Trophoblast cell (in vitro differentiated cells and primary cell): ENCODE measurements around the gene EPAS1.

Experiments used
- DNase-seq, 2 donors: peaks; one replicate each; pipeline ENCODE4 v3.0.0-alpha.2; 2016
- H2AFZ ChIP-seq: 2 replicates; pipeline ENCODE4 v1.6.1; 2013; ENCODE audit warnings: low read length, moderate library complexity, mild to moderate bottlenecking; ENCODE audit not compliant: insufficient read depth, poor library complexity
- H2AK5ac ChIP-seq: 2 replicates; pipeline ENCODE4 v1.6.1; 2013; ENCODE audit warnings: mild to moderate bottlenecking, low read length
- H2BK120ac ChIP-seq: 2 replicates; pipeline ENCODE4 v1.6.1; 2013; ENCODE audit warnings: low read length, mild to moderate bottlenecking, moderate library complexity; ENCODE audit not compliant: insufficient read depth, poor library complexity
- H2BK12ac ChIP-seq: 2 replicates; pipeline ENCODE4 v1.6.1; 2013; ENCODE audit warnings: mild to moderate bottlenecking, low read length, moderate library complexity
- H2BK5ac ChIP-seq: 2 replicates; pipeline ENCODE4 v1.6.1; 2013; ENCODE audit warnings: low read length, low read depth, moderate library complexity, mild to moderate bottlenecking; ENCODE audit not compliant: poor library complexity
- H3K14ac ChIP-seq: 2 replicates; pipeline ENCODE4 v1.6.1; 2013; ENCODE audit warnings: mild to moderate bottlenecking, low read length
- H3K18ac ChIP-seq: 2 replicates; pipeline ENCODE4 v1.6.1; 2013; ENCODE audit warnings: mild to moderate bottlenecking, low read length
- H3K23ac ChIP-seq: 2 replicates; pipeline ENCODE4 v1.6.1; 2013; ENCODE audit warnings: low read length
- H3K27ac ChIP-seq: 2 replicates; pipeline ENCODE4 v1.5.1; 2013; ENCODE audit warnings: low read depth, mild to moderate bottlenecking, inconsistent platforms, low read length, moderate library complexity
- H3K27me3 ChIP-seq: 2 replicates; pipeline ENCODE4 v1.6.1; 2013; ENCODE audit warnings: inconsistent platforms, mild to moderate bottlenecking, low read length, moderate library complexity; ENCODE audit not compliant: insufficient read depth
- H3K36me3 ChIP-seq, 2 experiments: 1 replicate in 1 of 2; 2 replicates in 1 of 2; pipeline ENCODE4 v1.6.1; 2013; ENCODE audit warnings: low read length in 2 of 2, mild to moderate bottlenecking in 2 of 2, moderate library complexity in 1 of 2; ENCODE audit not compliant: insufficient read depth in 2 of 2, control insufficient read depth in 1 of 2
- H3K4ac ChIP-seq: 2 replicates; pipeline ENCODE4 v1.6.1; 2013; ENCODE audit warnings: low read depth, mild to moderate bottlenecking, low read length, moderate library complexity
- H3K4me1 ChIP-seq, 2 experiments: 1 replicate in 1 of 2; 2 replicates in 1 of 2; pipeline ENCODE4 v1.6.1; 2013; ENCODE audit warnings: low read length in 2 of 2, mild to moderate bottlenecking in 2 of 2, moderate library complexity in 1 of 2; ENCODE audit not compliant: insufficient read depth in 2 of 2, control insufficient read depth in 1 of 2
- H3K4me2 ChIP-seq: 2 replicates; pipeline ENCODE4 v1.6.1; 2013; ENCODE audit warnings: inconsistent platforms, mild to moderate bottlenecking, low read length, moderate library complexity
- H3K4me3 ChIP-seq: 2 replicates; pipeline ENCODE4 v1.5.1; 2013; ENCODE audit warnings: mild to moderate bottlenecking, low read depth, low read length, inconsistent platforms
- H3K79me1 ChIP-seq: one replicate; pipeline ENCODE4 v1.6.1; 2013; ENCODE audit warnings: low read length
- H3K79me2 ChIP-seq: 2 replicates; pipeline ENCODE4 v1.6.1; 2013; ENCODE audit warnings: low read length, mild to moderate bottlenecking; ENCODE audit not compliant: control insufficient read depth, insufficient read depth, poor library complexity
- H3K9ac ChIP-seq: 2 replicates; pipeline ENCODE4 v1.6.1; 2013; ENCODE audit warnings: mild to moderate bottlenecking, low read length
- H3K9me3 ChIP-seq: 2 replicates; pipeline ENCODE4 v1.6.1; 2013; ENCODE audit warnings: low read depth, mild to moderate bottlenecking, control low read depth, inconsistent platforms, low read length; ENCODE audit not compliant: insufficient read depth
- H4K12ac ChIP-seq: 2 replicates; pipeline ENCODE4 v1.6.1; 2013; ENCODE audit warnings: low read depth, mild to moderate bottlenecking, low read length, moderate library complexity
- H4K8ac ChIP-seq: 2 replicates; pipeline ENCODE4 v1.6.1; 2013; ENCODE audit warnings: low read depth, mild to moderate bottlenecking, low read length, moderate library complexity
- H4K91ac ChIP-seq: one replicate; pipeline ENCODE4 v1.6.1; 2013; ENCODE audit warnings: low read depth, mild to moderate bottlenecking, low read length, moderate library complexity
- WGBS: extraction: QIAGEN DNeasy Blood & Tissue Kit; methylation state at CpG from one replicate; pipeline ENCODE4 v1.1.7; 2013; ENCODE audit warnings: missing lambda C conversion rate; ENCODE audit not compliant: insufficient read length, insufficient coverage; ENCODE audit errors: extremely low coverage; 5-methylcytosine and 5-hydroxymethylcytosine counted together

EPAS1 gene

DNA sequence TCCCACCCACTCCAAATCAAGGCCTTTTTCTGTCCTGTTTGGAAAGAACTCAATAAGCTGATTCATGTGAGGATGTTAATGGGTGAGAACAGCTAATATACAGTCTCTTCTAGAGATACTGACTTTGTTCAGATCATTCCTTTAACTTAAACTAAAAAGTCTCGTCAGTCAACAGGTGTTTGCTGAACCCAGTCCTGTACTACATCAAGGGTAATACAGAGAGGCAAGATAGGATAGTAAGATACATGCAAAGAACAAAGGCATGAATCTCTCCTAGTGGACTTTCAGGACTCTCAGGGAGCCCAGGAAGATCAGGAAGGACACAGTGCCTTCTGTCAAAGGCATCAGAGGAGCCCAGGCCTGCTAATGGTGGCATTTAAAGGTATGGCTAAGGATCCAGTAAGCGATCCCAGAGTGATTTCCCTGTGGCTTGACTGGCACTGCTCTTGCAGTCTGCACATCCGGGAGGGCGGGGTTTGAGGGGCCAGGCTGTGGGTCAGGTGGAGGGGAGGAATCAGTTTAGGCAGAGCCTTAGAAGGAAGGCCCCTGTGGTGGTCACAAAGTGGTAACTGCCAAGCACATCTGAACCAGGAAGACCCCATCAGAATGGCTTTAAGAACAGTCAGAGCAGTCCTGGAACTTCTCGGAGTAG is 54.0 kb downstream of the EPAS1 start:
- H3K36me3 ChIP-seq: peaks cover 63 to 84% of the 10 kb centered on the region in 2 experiments
- no peak overlapping the region for H2BK5ac ChIP-seq
- no peak overlapping the region for H3K27ac ChIP-seq
- no peak overlapping the region for H3K23ac ChIP-seq
- no peak overlapping the region for H4K12ac ChIP-seq
- H3K4me3 ChIP-seq: no peak overlapping the region
- H3K9ac ChIP-seq: peak overlapping the region; percentile 17
- no peak overlapping the region for H2BK120ac ChIP-seq
- H4K91ac ChIP-seq: no peak overlapping the region
- H3K27me3 ChIP-seq: no peaks in the 10 kb centered on the region
- no peak overlapping the region for H3K4me2 ChIP-seq
- peaks cover 4% of the 10 kb centered on the region for H3K79me2 ChIP-seq
- no peak for DNase-seq
- H3K18ac ChIP-seq: no peak overlapping the region
- H3K9me3 ChIP-seq: no peaks in the 10 kb centered on the region
- no peak overlapping the region for H3K14ac ChIP-seq
- H2AFZ ChIP-seq: no peak overlapping the region
- H3K79me1 ChIP-seq: no peaks in the 10 kb centered on the region
- no peak overlapping the region for H3K4ac ChIP-seq
- no CpG with 5 or more reads among the region's 5 CpGs for WGBS
- H4K8ac ChIP-seq: no peak overlapping the region
- peaks cover 0 to 3% of the 10 kb centered on the region in 2 experiments for H3K4me1 ChIP-seq
- no peak overlapping the region for H2AK5ac ChIP-seq
- no peak overlapping the region for H2BK12ac ChIP-seq

DNA sequence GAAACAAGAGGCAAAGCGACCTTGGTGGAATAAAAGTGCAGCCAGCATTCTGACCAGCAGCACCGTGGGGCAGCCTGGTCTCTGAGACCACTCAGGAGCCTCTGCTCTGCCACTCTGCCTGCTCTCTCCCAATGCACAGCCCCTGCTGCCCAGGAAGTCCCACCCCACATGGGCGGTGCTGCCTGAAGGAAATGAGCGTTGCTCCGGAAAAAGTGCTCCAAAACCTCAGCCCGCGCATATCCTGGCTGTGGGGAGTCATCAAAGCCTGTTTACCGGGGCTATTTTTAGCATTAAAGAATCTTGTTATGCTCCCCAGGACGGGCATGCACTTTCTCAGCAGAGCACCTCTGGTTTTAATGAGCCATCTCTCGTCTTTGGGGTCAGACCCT is 54.5 kb downstream of the EPAS1 start:
- H4K8ac ChIP-seq: no peak overlapping the region
- H3K36me3 ChIP-seq: peaks cover 61 to 84% of the 10 kb centered on the region in 2 experiments
- no peaks in the 10 kb centered on the region for H3K79me1 ChIP-seq
- no peak overlapping the region for H3K18ac ChIP-seq
- no peak for DNase-seq
- H3K4me3 ChIP-seq: no peak overlapping the region
- H3K9ac ChIP-seq: no peak overlapping the region
- no peak overlapping the region for H3K14ac ChIP-seq
- H3K27me3 ChIP-seq: no peaks in the 10 kb centered on the region
- no peak overlapping the region for H4K91ac ChIP-seq
- H3K9me3 ChIP-seq: no peaks in the 10 kb centered on the region
- H2BK120ac ChIP-seq: no peak overlapping the region
- no peaks in the 10 kb centered on the region for H3K4me1 ChIP-seq
- no peak overlapping the region for H2BK5ac ChIP-seq
- no peak overlapping the region for H3K23ac ChIP-seq
- H3K4me2 ChIP-seq: no peak overlapping the region
- H2AFZ ChIP-seq: no peak overlapping the region
- peaks cover 4% of the 10 kb centered on the region for H3K79me2 ChIP-seq
- peak overlapping the region; percentile 6 for H3K4ac ChIP-seq
- no peak overlapping the region for H3K27ac ChIP-seq
- no CpG with 5 or more reads among the region's 10 CpGs for whole genome bisulfite sequencing
- no peak overlapping the region for H2AK5ac ChIP-seq
- H2BK12ac ChIP-seq: no peak overlapping the region
- no peak overlapping the region for H4K12ac ChIP-seq

GRCh38 chr2:46352621-46353020 is 55.4 kb downstream of the EPAS1 start:
- no peak overlapping the region for H3K4me2 ChIP-seq
- H3K4ac ChIP-seq: no peak overlapping the region
- no peak overlapping the region for H4K91ac ChIP-seq
- no peak for DNase-seq
- H3K9ac ChIP-seq: no peak overlapping the region
- H3K27ac ChIP-seq: no peak overlapping the region
- no peak overlapping the region for H3K18ac ChIP-seq
- no peaks in the 10 kb centered on the region for H3K27me3 ChIP-seq
- no peak overlapping the region for H3K14ac ChIP-seq
- no peak overlapping the region for H2BK12ac ChIP-seq
- no peaks in the 10 kb centered on the region for H3K9me3 ChIP-seq
- H3K4me3 ChIP-seq: no peak overlapping the region
- peaks cover 2% of the 10 kb centered on the region for H3K79me2 ChIP-seq
- no peak overlapping the region for H2BK120ac ChIP-seq
- H3K79me1 ChIP-seq: no peaks in the 10 kb centered on the region
- no peak overlapping the region for H3K23ac ChIP-seq
- no peak overlapping the region for H2AK5ac ChIP-seq
- no peak overlapping the region for H4K8ac ChIP-seq
- H3K36me3 ChIP-seq: peaks cover 61 to 84% of the 10 kb centered on the region in 2 experiments
- H2BK5ac ChIP-seq: no peak overlapping the region
- no peak overlapping the region for H4K12ac ChIP-seq
- no peak overlapping the region for H2AFZ ChIP-seq
- no peaks in the 10 kb centered on the region for H3K4me1 ChIP-seq
- WGBS: no CpG with 5 or more reads among the region's 8 CpGs

GRCh38 chr2:46353509-46353908 is 56.3 kb downstream of the EPAS1 start:
- no peak overlapping the region for H2BK5ac ChIP-seq
- no peaks in the 10 kb centered on the region for H3K9me3 ChIP-seq
- no peak for DNase-seq
- H3K4me1 ChIP-seq: no peaks in the 10 kb centered on the region
- H2AK5ac ChIP-seq: no peak overlapping the region
- H3K14ac ChIP-seq: no peak overlapping the region
- no peak overlapping the region for H3K4me2 ChIP-seq
- H3K4me3 ChIP-seq: no peak overlapping the region
- H4K12ac ChIP-seq: no peak overlapping the region
- WGBS: no CpG with 5 or more reads among the region's 6 CpGs
- no peak overlapping the region for H3K18ac ChIP-seq
- H2BK120ac ChIP-seq: no peak overlapping the region
- no peak overlapping the region for H2AFZ ChIP-seq
- no peak overlapping the region for H3K23ac ChIP-seq
- no peaks in the 10 kb centered on the region for H3K79me1 ChIP-seq
- no peak overlapping the region for H3K27ac ChIP-seq
- H4K91ac ChIP-seq: no peak overlapping the region
- H3K36me3 ChIP-seq: peaks cover 62 to 84% of the 10 kb centered on the region in 2 experiments
- H4K8ac ChIP-seq: no peak overlapping the region
- H2BK12ac ChIP-seq: no peak overlapping the region
- H3K27me3 ChIP-seq: no peaks in the 10 kb centered on the region
- H3K9ac ChIP-seq: no peak overlapping the region
- H3K4ac ChIP-seq: peak overlapping the region; percentile 41
- peaks cover 2% of the 10 kb centered on the region for H3K79me2 ChIP-seq
